Vagina (tissue), 2 donors: Measurements from ENCODE around the gene LAIR2.

ENCODE experiments used
- POLR2AphosphoS5 ChIP-seq, 2 donors: sonication (generic); formaldehyde crosslinking; IDR thresholded peaks; one replicate each; pipeline ENCODE4 v1.9.0; 2017; ENCODE audit warnings: antibody characterized with exemption in 2 of 2, mild to moderate bottlenecking in 2 of 2, low read depth in 1 of 2; ENCODE audit not compliant: insufficient read depth in 1 of 2
- TF ChIP-seq, protein P1 (sequence below), 3 experiments: fragments of 450-650 bp in 2 of 3; fragments of 200-600 bp in 1 of 3; sonication (generic) in 1 of 3; IDR thresholded peaks; one replicate each; pipeline ENCODE4 v1.5.1; 2017 to 2019; ENCODE audit warnings: antibody characterized with exemption in 3 of 3, mild to moderate bottlenecking in 2 of 3, moderate library complexity in 2 of 3

DNA sequence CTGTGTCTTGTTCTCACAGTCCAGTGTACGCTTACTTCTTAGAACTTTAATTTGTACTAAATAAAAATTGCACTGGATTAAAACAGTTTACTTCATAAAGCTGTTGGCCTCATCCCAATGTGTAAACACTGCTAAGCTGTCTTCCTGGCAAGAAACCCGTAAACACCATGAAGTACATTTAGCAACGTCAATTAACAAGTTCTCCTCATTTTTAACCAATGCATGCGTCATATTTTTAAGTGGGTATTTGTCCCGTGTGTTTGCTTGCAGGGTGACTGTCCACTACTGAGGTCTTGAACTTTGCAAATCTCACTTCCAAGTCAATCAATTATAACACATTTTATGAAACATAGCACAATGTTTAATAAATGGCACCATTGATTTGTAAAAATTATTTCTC is 28.2 kb downstream of the LAIR2 start:
- TF ChIP-seq, protein P1, sequence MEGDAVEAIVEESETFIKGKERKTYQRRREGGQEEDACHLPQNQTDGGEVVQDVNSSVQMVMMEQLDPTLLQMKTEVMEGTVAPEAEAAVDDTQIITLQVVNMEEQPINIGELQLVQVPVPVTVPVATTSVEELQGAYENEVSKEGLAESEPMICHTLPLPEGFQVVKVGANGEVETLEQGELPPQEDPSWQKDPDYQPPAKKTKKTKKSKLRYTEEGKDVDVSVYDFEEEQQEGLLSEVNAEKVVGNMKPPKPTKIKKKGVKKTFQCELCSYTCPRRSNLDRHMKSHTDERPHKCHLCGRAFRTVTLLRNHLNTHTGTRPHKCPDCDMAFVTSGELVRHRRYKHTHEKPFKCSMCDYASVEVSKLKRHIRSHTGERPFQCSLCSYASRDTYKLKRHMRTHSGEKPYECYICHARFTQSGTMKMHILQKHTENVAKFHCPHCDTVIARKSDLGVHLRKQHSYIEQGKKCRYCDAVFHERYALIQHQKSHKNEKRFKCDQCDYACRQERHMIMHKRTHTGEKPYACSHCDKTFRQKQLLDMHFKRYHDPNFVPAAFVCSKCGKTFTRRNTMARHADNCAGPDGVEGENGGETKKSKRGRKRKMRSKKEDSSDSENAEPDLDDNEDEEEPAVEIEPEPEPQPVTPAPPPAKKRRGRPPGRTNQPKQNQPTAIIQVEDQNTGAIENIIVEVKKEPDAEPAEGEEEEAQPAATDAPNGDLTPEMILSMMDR (IDR thresholded peaks at IDR 0.05), result no peak
- no peak for TF ChIP-seq POLR2AphosphoS5 (IDR thresholded peaks at IDR 0.05; ENCODE audit: insufficient read depth in 1 of 2, low read depth in 1 of 2)
